Right cardiac atrium (tissue), 5 donors: ENCODE results near the gene GLP1R. TPM values are rescaled to one million over a fixed set of nuclear protein-coding genes. Genes with fewer than 3 reads are reported as not detected.

Source experiments
- ATAC-seq, 2 donors: fragments of 200-7000 bp; cut with Tn5 transposase; one replicate each; pipeline versions ENCODE4 v1.8.0 to v1.9.1; 2020; ENCODE audit warnings: moderate library complexity in 2 of 2, mild to moderate bottlenecking in 1 of 2
- DNase-seq, 3 donors: peaks; one replicate each; pipeline ENCODE4 v3.0.0-alpha.2; 2020
- H3K27ac ChIP-seq: one replicate; pipeline ENCODE4 v1.5.1; 2013; ENCODE audit warnings: mild to moderate bottlenecking, low read length, control low read depth, moderate library complexity
- H3K27me3 ChIP-seq: one replicate; pipeline ENCODE4 v1.6.1; 2013; ENCODE audit not compliant: control insufficient read depth, insufficient read depth
- H3K4me1 ChIP-seq: one replicate; pipeline ENCODE4 v1.6.1; 2013; ENCODE audit warnings: low read length; ENCODE audit not compliant: control insufficient read depth, insufficient read depth
- H3K4me3 ChIP-seq: one replicate; pipeline ENCODE4 v1.5.1; 2013; ENCODE audit warnings: low read length, control low read depth
- H3K9me3 ChIP-seq: one replicate; pipeline ENCODE4 v1.6.1; 2013; ENCODE audit warnings: low read length; ENCODE audit not compliant: control insufficient read depth
- WGBS: extraction: QIAGEN DNeasy Blood & Tissue Kit; methylation state at CpG from one replicate; pipeline ENCODE4 v1.1.7; 2013; 5-methylcytosine and 5-hydroxymethylcytosine counted together
- intact Hi-C, 4 donors: fragments of 100-400 bp; cut with DNase I; formaldehyde crosslinking; loops; one replicate each; pipeline versions ENCODE4 v1.11.0 to v1.14.0; 2022 to 2023
- long read RNA-seq, 4 donors: library from polyadenylated mRNA; unstranded; transcript quantifications; one replicate each; pipeline ENCODE4 v2.0.0, GENCODE V29; 2020 to 2021
- polyA plus RNA-seq: library from polyadenylated mRNA; stranded (reverse); fragments of 200-250 nt; gene quantifications from one replicate; pipeline ENCODE4 v1.2.3, GENCODE V29; 2013
- total RNA-seq, 4 donors: library from RNA; stranded (reverse); fragmentation: NEBNext Ultra II Directional; extraction: Animal tissue kit (Norgen Biotek cat#: 25700); gene quantifications; one replicate each; pipeline ENCODE4 v1.2.1, GENCODE V29; 2021
- donor health status: healthy with polysubstance abuse.
- donor health status: DM: no; HTN: yes; CAD: no.
- donor health status: DM: no; HTN: no; CAD: no.
- donor health status: DM: no; HTN: yes; CAD: no; lungs with severe emphysema.
- donor health status: DM: yes; HTN: yes; CAD: no.

GLP1R gene
- total RNA-seq, result 1 to 10 TPM; 3.1 to 9.4 (median 4.7) TPM
- polyA plus RNA-seq, result 3.5 TPM
- long read RNA-seq, donor 1, partial matches to known transcripts, result 1 of 7 reads
- long read RNA-seq, donor 1, other reads (novel, unspliced or antisense), result 5 of 7 reads
- long read RNA-seq, donor 2, partial matches to known transcripts, result 2 of 8 reads
- long read RNA-seq, donor 2, other reads (novel, unspliced or antisense), result 4 of 8 reads
- long read RNA-seq, donor 3, partial matches to known transcripts, result 2 of 13 reads
- long read RNA-seq, donor 3, other reads (novel, unspliced or antisense), result 9 of 13 reads
- long read RNA-seq, donor 4, partial matches to known transcripts, result 1 of 11 reads
- long read RNA-seq, donor 4, other reads (novel, unspliced or antisense), result 6 of 11 reads

- intact Hi-C loops, result no loop called here
- peak within 1 kb of the TSS; percentile 50 for H3K4me3 ChIP-seq
- H3K4me1 ChIP-seq, result no peaks in the 10 kb centered on the region
- WGBS, result 3% methylated on average over 74 of the region's 74 CpGs
- H3K27me3 ChIP-seq, result no peaks in the 10 kb centered on the region
- peak; percentile 66 to 71 for ATAC-seq
- H3K9me3 ChIP-seq, result no peaks in the 10 kb centered on the region
- H3K27ac ChIP-seq, result no peak within 1 kb of the TSS
- peak in 1 of 3 donors; percentile 21 for DNase-seq
These were observed at the start of gene GLP1R for GRCh38 chr6:39048481-39049399. Gene GLP1R, plus strand, starts transcription at chr6:39048781. Its CDS starts 60 bp downstream, at chr6:39048841.

GRCh38 chr6:39003072-39003471, 45.5 kb upstream of the GLP1R start:
- Histone ChIP-seq H3K27me3 (no peaks in the 10 kb centered on the region), H3K4me1 (no peaks in the 10 kb centered on the region), H3K4me3 (no peak overlapping the region), H3K27ac (no peak overlapping the region), H3K9me3 (no peaks in the 10 kb centered on the region)
- ATAC-seq, result no peak
- 14% methylated on average over 3 of the region's 3 CpGs for WGBS
- intact Hi-C loops, result no loop called here
- DNase-seq, result no peak

- H3K4me1 ChIP-seq, result no peaks in the 10 kb centered on the region
- 88% methylated on average over 1 of the region's 1 CpG for WGBS
- H3K27ac ChIP-seq, result no peak overlapping the region
- no peaks in the 10 kb centered on the region for H3K27me3 ChIP-seq
- H3K4me3 ChIP-seq, result no peak overlapping the region
- no peak for ATAC-seq
- no peaks in the 10 kb centered on the region for H3K9me3 ChIP-seq
- no peak for DNase-seq
- intact Hi-C loops, result no loop called here
These were observed 45.1 kb upstream of the GLP1R start for GRCh38 chr6:39003492-39003891.

GRCh38 chr6:39004801-39005200, 43.8 kb upstream of the GLP1R start:
- ATAC-seq (no peak), DNase-seq (no peak)
- no peak overlapping the region for H3K4me3 ChIP-seq
- no peaks in the 10 kb centered on the region for H3K27me3 ChIP-seq
- no peaks in the 10 kb centered on the region for H3K4me1 ChIP-seq
- 59% methylated on average over 2 of the region's 2 CpGs for WGBS
- no peaks in the 10 kb centered on the region for H3K9me3 ChIP-seq
- no peak overlapping the region for H3K27ac ChIP-seq
- intact Hi-C loops, result no loop called here

GRCh38 chr6:39005774-39006173, 42.8 kb upstream of the GLP1R start:
- H3K27ac ChIP-seq, result no peak overlapping the region
- no peaks in the 10 kb centered on the region for H3K9me3 ChIP-seq
- no peak overlapping the region for H3K4me3 ChIP-seq
- intact Hi-C loops, result no loop called here
- H3K27me3 ChIP-seq, result no peaks in the 10 kb centered on the region
- H3K4me1 ChIP-seq, result no peaks in the 10 kb centered on the region
- WGBS, result 70% methylated on average over 3 of the region's 3 CpGs
- ATAC-seq (no peak), DNase-seq (no peak)

GRCh38 chr6:39007575-39007974, 41.0 kb upstream of the GLP1R start:
- intact Hi-C loops, result no loop called here
- Histone ChIP-seq H3K27me3 (no peaks in the 10 kb centered on the region), H3K4me3 (no peak overlapping the region), H3K9me3 (no peaks in the 10 kb centered on the region), H3K4me1 (no peaks in the 10 kb centered on the region), H3K27ac (no peak overlapping the region)
- peak in 1 of 2 donors; percentile 52 for ATAC-seq
- 39% methylated on average over 3 of the region's 3 CpGs for WGBS
- DNase-seq, result no peak

- WGBS, result 15% methylated on average over 1 of the region's 1 CpG
- H3K27ac ChIP-seq, result no peak overlapping the region
- H3K27me3 ChIP-seq, result no peaks in the 10 kb centered on the region
- intact Hi-C loops, result no loop called here
- ATAC-seq, result no peak
- no peaks in the 10 kb centered on the region for H3K4me1 ChIP-seq
- no peak for DNase-seq
- no peak overlapping the region for H3K4me3 ChIP-seq
- H3K9me3 ChIP-seq, result no peaks in the 10 kb centered on the region
These were observed 39.8 kb upstream of the GLP1R start for GRCh38 chr6:39008737-39009136.

GRCh38 chr6:39009476-39009875, 39.1 kb upstream of the GLP1R start:
- Histone ChIP-seq H3K4me1 (no peaks in the 10 kb centered on the region), H3K27ac (no peak overlapping the region), H3K4me3 (no peak overlapping the region), H3K9me3 (no peaks in the 10 kb centered on the region), H3K27me3 (no peaks in the 10 kb centered on the region)
- DNase-seq (no peak), ATAC-seq (no peak)
- intact Hi-C loops, result no loop called here
- 0% methylated on average over 1 of the region's 1 CpG for WGBS

- Histone ChIP-seq H3K27ac (no peak overlapping the region), H3K27me3 (no peaks in the 10 kb centered on the region), H3K4me3 (no peak overlapping the region), H3K9me3 (no peaks in the 10 kb centered on the region), H3K4me1 (peaks cover 3% of the 10 kb centered on the region)
- DNase-seq (no peak), ATAC-seq (no peak)
- WGBS, result 84% methylated on average over 7 of the region's 7 CpGs
- intact Hi-C loops, result no loop called here
These were observed 31.6 kb upstream of the GLP1R start for GRCh38 chr6:39016839-39017546.

GRCh38 chr6:39017547-39017880, 31.1 kb upstream of the GLP1R start:
- DNase-seq (no peak), ATAC-seq (no peak)
- H3K4me1 ChIP-seq, result peaks cover 3% of the 10 kb centered on the region
- no peak overlapping the region for H3K27ac ChIP-seq
- H3K27me3 ChIP-seq, result no peaks in the 10 kb centered on the region
- H3K9me3 ChIP-seq, result no peaks in the 10 kb centered on the region
- no peak overlapping the region for H3K4me3 ChIP-seq
- 68% methylated on average over 4 of the region's 4 CpGs for WGBS
- intact Hi-C loops, result no loop called here

- Histone ChIP-seq H3K9me3 (no peaks in the 10 kb centered on the region), H3K4me1 (peaks cover 3% of the 10 kb centered on the region), H3K27ac (no peak overlapping the region), H3K4me3 (no peak overlapping the region), H3K27me3 (no peaks in the 10 kb centered on the region)
- WGBS, result 39% methylated on average over 5 of the region's 5 CpGs
- no peak for DNase-seq
- peak; percentile 68 to 86 for ATAC-seq
- intact Hi-C loops, result no loop called here
These were observed 30.5 kb upstream of the GLP1R start for GRCh38 chr6:39018103-39018502.
